ENCODE data around the gene PLEKHH1.

PLEKHH1 gene

DNA sequence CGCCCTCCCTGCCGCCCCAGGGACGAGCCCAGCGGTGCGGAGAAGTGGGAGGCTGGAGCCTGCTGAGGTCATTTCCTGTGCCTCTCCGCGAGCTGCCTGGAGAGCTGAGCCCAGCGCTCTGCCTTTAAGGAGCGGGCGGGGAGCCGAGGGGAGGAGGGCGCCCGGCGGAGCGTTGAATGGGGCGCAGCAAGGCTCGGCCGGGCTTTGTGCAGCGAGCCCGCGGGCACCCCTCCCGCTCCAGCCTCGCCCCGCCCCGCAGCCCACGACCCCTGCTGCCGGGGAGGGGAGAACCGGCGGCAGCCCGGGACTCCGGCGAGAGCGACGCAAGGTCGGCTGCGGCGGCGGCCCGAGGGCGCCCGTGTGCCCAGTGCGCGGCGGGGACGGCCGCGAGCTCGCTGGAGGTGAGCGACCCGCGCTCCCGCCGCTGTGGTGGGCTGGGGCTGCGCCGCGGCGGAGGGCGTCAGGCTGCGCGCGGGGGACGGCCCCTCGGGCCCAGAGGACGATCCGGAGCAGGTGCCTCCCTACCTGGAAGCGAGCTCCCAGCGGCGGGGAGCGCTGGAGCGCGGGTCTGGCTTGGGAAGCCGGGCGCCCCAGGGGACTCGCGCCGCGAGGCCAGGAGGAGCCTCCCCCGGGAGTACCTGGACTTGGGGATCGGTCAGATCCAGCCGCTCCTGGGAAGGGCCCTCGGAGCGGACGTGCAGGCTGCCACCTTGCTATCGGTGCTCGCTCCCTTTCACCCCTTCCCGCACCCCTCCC lies at the start of gene PLEKHH1:
Gene PLEKHH1 (plus strand): TSS at position 293 of the 756 bp plus-strand sequence. CDS start 8,578 bp downstream, outside the sequence.
- no peak for DNase-seq (ENCODE audit: low read depth)

DNA sequence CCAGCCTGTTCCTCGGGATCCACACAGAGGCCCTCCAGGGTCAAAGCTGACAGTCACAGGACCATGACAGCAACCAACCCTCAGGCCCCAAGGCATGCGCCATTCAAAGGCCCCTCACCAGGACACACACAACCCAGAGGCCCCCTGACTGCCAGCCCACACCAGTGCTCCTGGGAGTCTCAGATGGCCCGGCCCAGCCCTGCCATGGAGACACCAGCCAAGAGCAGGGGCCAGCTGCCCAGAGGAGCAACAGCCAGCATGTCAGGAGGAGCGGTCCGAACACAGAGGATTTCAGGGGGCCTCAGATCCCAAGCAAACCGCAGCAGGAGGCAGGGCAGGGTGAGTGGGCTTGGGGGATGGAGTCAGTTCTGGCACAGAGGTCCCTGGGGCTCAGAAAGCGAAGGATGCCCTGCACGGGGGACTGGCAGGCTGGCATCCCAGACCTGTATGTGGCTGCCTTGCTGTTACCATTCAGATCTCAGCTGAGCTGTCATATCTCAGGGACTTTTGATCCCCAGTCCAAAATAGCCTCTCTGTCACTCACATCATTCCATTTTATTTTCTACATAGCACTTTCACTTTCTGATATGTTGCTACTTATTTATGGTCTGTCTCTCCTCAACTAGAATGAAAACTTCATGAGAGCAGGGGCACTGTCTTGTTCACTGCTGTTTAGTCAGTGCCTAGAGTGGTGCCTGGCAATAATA lies 49.4 kb upstream of the PLEKHH1 start:
- DNase-seq (ENCODE audit: low read depth) = no peak

DNA sequence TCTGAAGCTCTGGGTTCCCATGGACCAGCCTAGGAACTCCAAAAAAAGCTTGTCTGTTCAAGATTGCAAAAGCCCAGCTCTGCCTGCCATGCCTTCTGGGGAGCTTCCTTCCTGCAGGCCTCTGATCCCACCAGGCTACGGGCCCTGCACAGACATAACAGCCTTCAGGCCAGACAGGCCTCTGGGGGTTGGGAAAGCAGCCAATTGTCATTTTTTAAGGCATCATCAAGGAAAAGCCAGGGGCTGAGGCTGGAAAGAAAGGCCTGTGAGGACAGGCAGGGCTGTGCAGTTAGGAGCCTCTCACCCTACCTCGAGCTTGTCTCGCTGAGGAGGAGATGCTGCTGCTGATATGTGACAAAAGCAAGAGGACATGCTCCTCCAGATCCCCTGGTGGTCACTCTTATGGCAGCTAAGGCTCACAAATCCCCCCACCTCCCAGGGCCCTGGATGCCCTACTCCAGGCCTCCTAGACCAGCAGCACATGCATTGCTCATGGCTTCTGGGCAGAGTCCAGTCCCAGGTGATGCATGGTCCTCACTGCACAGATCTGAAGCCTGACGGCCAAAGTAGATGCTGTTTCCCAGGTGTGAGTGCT lies 47.5 kb upstream of the PLEKHH1 start:
- no peak for DNase-seq (ENCODE audit: low read depth)

DNA sequence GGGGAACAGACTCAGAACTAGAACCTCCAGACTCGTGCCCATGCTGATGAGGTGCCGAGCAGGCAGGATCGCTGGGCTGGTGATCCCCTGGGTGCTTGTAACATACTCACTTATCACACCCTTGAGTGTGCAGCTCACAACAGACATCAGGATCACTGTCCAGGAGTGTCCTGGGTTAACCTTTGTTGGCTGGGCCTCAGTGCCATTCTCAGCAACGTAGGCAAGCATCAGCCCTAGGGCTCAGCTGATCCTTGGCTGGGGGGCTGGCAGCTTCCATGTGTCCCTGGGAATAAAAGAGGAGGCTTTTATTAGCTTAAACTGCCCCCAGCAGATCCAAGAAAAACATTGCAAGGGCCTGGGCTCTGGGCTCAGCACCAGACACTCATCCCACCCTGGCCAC lies 46.2 kb upstream of the PLEKHH1 start:
- no peak for DNase-seq (ENCODE audit: low read depth)

DNA sequence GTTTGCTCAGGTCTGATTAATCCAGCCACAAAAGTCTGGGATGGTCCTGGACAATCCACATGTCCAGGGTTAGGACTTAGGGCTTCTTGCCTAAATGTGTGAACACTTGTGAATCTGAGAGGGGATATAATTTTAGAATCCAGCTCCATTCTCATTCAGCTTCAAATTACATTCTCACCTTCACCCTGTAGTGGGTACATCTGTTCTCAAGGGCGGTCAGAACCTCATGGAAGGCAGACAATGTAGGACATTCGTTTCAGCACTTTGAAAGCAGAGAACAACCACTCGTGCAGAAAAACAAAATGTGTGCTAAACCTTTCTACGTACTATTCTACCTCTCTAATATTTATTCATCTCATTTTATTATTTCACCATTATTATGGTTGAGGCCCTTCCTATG lies 45.8 kb upstream of the PLEKHH1 start:
- no peak for DNase-seq (ENCODE audit: low read depth)

DNA sequence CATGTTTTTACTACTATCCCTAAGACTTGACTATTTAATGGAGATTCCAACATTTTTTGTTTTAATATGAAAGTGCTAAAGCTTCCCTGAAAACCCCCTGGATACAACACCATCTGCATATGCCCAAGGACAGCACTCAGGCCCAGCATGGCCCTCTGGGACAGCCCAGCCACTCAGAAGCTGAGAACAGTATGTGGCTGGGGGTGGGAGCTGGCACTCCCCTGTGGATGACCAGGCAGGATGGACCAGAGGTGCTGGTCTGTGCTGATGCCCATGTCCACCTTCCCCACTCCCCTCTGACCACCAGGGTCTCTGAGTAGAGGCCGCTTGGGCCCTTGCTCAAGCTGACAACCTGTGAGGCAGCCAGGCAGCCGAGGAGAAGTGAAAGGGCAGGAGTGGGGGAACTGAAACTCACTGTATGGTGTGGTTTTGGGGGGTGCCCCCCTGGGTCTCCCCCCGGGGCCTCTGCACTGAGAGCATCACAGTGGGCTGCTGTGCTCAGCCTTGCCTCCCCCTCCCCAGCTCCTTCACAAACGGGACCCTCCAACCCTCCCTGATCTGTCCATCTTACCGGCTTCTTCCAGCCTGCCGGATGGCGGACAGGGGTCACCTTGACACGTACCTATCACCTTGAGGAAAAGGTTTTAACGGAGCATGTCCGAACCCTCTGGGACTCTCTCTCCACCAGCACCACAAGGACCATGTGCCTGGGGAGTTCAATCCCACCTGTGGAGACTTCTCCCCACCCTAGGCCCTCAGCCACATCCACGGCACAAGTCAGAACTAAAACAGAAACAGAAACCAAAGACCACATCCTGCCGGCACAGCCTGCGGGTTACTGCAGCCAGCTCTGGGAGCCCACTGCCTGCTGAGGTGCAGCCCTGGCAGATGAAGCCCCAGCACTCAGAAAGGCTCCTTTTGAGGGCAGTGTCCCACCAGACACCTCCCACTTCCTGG lies 44.9 kb upstream of the PLEKHH1 start, which contains the start of gene TMEM229B:
Gene TMEM229B (minus strand): TSS at position 785 of the 957 bp plus-strand sequence. CDS start 14,798 bp downstream, outside the sequence.
- no peak for DNase-seq (ENCODE audit: low read depth)

DNA sequence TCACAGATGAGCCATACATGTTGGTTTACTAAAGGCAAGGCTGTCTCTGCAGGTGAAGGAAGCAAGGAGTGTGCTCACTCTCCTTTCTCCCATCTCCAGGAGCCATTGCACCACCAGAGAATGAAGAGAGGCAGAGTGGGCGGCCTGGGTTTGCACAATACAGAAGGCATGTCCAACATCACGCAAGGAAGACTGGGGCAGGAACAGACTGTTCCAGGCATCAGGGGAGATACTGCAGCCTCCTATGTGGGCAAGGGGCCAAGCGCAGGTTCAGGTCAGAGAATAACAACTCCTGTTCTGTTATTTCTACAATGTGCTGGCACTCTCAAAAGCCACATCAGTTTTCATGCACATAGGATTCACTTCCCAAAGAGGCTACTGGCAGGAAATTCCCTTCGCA lies 42.9 kb upstream of the PLEKHH1 start:
- DNase-seq (ENCODE audit: low read depth) = no peak

DNA sequence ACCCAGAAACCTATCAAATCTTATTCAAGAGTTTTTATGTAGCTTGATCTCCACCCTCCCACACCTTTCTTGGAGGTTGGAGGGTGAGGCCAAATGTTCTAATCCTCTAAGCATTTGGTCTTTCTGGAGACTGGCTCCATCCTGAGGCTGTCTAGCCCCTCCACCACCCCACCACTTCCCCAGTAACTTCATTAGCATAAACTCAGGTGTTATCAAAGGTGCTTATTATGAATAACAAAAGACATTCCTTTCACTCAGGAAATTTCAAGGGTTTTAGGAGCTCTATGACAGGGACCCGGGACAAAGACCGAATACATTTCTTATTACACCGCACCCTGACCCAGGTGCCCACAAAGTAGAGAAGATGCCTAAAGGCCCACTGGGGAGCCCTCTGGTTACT lies 41.8 kb upstream of the PLEKHH1 start:
- no peak for DNase-seq (ENCODE audit: low read depth)

DNA sequence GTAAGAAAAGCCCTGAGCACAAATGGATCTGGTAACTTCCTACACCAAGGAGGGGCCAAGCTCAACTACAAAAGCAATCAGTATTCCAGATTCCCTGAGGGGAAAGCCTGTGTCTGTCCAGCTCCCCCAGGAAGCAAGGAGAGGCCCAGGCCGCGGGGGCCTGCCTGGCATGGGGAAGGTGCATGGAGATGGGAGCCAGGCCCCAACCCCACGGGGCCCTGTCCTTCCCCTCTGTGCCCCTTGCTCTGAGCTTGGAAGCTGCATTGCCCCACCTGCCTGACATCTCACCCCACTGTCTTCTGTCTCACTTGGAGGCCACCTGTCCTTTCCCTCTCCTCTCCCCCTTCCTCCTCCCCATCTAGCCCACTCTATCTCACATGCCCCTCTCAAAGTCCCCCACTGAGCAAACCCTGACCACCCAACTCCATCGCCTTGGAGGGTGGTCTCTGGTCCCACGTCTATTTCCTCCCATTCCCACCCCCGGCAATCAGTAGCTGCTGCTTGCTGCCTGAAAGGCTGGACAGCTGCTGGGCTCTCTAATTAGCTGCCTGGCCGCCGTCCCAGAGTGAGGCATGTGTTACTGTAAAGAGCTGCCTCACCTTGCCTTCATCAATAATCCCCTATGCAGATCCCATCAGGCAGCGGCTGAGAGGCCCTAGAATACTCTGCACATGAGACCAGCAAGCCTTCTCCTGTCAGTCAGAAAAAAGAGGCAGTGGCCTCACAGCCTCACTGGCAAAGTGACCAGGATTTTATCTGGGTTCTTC lies 41.2 kb upstream of the PLEKHH1 start:
- no peak for DNase-seq (ENCODE audit: low read depth)

DNA sequence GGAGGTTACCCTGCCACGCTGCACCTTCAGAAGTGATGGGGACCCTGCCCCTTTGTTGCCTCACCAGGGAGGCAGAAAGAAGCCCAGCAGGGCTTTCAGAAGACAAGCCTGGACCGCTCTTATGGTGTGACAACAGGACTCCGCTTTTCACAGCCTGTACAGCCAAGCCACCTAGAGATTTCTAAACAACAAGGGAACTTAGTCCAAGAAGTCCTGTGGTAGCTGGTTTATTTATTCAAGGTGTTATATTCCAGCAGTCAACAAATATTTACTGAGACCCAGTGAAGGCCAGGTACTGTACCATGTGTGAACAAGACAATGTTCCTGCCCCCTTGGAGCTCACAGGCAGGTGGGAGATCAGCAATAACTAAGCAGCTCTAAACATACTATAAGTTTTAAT lies 40.6 kb upstream of the PLEKHH1 start:
- no peak for DNase-seq (ENCODE audit: low read depth)

DNA sequence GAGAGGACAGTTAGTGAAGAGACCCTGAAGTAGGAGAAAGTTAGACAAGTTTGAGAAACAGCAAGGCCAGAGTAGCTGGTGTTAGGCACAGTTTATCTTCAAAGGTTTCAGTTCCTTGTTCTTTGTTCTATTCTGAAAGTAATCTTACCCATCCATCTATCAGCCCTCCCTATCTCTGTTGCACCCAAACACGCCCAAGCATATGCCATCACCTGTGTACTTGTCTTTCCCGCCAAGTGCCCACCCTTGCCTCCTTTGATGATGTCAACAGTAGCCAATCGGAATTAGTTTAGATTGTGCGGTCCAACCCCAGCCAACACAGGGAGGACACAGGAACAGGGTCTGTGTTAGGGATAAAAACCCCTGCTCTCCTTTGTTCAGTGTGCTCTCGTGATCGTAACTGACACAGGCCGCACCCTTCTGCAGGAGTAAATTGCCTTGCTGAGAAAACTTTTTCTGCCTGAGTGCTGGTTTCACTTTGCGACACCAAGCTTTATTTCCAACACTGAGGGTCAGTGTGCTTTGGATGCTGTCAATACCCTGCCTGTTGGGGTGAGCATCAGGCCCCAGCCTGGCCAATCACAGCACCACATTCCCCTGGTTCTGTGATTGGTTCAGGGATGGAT lies 39.9 kb upstream of the PLEKHH1 start:
- DNase-seq (ENCODE audit: low read depth) = no peak

DNA sequence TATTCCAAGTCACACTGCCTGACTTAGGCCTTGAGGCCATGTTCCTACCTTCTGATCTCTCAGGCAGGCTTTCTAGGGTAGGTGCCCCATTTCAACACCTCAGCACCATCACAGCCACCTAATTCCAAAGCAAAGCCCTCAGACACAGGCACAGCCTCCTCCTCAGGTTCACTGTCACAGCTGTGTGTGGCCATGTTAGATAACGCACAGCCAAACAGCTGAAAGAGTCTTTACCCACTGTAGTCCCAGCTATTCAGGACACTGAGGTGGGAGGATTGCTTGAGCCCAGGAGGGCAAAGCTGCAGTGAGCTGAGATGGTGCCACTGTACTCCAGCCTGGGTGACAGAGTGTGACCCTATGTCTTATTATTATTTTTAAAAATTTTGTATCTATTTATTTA lies 37.3 kb upstream of the PLEKHH1 start:
- DNase-seq (ENCODE audit: low read depth) = no peak

DNA sequence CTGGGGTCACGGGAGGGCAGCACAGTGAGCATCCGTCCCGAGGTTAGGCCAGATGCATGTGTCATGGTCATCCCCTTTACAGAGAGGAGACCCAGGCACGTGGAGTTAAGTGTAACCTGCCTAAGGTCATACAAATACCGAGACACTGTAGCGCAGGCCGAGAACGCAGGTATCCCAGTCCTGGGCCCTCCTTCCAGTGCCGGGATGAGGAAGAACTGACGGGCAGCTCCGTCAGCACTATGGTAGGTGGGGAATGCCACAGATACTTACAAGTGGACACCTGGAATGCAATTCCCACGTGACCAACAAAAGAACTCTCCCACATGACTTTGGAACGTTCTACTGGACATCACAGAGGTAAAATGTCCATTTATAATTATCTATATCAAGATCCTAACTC lies 35.9 kb upstream of the PLEKHH1 start:
- DNase-seq (ENCODE audit: low read depth) = no peak

DNA sequence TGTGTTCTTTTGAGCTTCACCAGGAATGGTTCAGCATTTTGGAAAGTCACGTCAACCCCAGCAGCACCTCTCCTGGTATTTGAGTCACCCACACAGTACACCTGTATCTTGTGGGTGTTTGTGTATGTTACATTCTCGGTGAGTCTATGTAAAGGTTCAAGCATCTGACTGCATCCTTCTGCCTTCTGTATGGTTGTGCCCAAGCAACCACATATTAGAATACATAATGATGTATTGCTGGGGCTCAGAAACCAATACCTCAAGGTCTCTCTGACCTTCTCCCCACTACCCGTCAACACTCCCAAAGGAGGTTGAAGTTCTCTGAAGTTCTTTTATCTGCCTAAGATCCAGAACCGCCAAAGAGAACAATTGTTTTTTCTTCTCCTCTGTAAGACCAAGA lies 35.4 kb upstream of the PLEKHH1 start:
- no peak for DNase-seq (ENCODE audit: low read depth)

DNA sequence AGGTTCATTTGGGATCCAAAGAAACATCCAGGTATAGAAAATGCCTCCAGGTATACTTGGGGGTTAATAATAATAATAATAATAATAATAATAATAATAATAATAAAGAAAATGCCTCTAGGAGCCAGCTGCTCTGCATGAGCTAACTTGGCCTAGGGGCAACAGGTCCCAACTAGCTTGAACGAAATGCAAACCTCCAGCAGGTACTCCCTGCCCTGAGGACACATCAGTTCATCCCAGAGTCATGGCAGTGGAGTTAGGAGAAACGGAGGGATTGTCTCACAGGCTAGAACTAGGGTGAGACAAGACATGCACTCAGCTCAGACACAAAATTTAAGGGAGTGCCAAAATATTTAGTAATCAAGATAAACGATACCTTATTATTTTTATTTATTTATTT lies 32.1 kb upstream of the PLEKHH1 start:
- no peak for DNase-seq (ENCODE audit: low read depth)

DNA sequence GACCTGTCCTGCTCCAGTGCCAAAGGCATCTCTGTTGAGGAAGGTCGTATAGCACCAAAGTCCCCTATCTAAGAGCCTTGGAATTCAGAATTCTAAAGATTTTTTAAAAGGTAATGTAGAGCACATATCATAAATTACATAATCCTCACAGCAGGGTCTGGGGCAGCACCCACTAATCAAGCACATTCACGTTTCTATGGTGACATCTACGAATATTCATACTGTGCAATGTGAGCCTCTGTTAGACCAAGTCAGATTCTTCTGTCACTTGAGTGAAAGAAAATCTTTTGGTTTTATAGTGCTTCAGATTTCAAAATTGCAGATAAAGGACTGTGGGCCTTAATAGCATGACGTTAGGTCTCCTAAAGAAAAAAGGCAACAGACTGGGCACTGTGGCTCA lies 31.4 kb upstream of the PLEKHH1 start:
- DNase-seq (ENCODE audit: low read depth) = no peak

DNA sequence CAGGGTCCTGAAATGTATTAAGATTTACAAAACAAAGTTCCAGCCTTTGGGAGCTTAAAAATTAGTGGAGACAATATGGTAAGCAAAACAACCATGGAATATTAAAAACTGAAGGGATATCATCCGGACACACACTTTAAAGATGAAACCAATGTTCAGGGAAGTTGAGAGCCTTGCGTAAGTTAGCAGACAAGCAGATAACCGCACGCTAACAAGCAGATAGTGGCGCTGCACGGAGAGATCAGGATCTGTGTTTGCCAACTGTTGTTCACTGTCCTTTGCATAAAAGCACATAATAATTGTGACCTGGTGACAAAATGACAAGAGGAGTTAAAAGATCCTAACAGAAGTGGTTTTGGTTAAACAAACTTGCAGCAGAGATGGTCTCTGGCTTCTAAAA lies 30.2 kb upstream of the PLEKHH1 start:
- no peak for DNase-seq (ENCODE audit: low read depth)

DNA sequence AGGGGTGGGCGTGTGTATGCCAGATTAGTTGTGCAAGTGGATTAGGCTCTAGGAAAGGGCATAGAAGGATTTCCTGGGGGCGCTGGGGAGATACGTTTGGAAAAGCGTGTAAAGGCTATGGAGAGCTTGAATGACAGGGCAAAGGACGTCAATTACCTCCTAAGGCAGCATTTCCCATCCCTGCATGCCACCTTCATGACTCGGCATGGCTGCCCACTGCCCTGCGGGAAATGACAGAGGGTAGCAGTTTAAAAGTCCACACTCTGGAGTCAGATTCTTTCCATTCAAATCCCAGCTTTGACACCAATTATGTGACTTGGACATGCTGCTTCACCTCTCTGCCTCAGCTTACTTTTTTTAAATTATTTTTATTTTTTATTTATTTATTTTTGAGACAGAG lies 29.8 kb upstream of the PLEKHH1 start:
- DNase-seq (ENCODE audit: low read depth) = no peak

DNA sequence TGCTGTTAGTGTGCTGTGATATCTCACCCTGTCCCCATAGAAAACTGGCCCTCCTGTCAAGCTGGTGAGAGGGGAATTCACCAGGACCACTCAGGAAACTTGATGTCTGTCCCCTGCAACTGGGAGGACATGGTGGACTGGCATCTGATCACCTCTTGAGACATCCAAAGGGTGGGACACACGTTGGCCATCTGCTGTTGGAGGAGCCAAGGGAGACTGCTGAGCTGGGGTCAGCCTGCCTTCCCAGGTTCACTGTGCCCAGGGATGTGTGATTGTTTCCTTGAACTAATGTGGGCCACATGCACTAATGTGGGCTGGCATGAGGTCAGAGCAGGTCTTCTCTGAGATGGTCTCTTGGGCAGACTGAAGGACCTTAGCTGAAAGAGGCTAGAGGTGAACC lies 27.8 kb upstream of the PLEKHH1 start:
- DNase-seq (ENCODE audit: low read depth) = no peak

DNA sequence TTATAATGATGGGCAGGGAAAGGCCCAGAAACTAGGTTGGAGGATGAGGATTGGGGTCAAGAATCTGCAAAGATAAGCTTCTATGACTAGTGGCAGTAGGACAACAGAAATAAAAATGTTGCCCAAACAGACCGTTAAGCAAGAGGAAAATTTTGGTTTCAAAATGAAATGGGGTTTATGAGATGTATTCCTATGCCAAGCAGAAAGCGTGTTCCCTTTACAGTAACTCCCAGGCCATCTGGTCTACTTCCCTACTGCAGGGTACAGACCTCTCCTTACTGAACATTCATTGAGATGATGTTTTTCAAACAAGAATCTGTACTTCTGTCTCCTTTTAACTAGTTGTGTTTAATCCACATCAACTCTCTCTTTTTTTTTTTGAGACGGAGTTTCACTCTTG lies 24.1 kb upstream of the PLEKHH1 start:
- no peak for DNase-seq (ENCODE audit: low read depth)

DNA sequence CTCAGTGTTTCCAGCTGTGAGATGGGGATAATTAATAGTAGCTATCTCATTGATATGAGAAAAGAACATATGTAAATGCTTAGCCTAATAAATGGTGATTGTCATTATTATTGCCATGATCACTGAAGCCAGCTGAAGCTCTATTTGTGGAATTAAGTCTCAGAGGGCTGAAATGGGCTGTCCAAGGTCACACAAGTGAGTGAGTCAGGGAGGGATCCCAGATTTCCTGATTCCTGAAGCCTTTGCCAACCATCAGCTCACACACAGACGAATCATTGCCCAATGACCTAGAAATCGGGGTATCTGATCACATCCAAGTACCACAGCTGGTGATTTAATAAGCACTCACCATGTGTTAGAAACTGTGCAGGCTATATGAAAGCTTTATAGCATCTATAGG lies 23.0 kb upstream of the PLEKHH1 start:
- no peak for DNase-seq (ENCODE audit: low read depth)
